ENCODE measurements around the gene IL3. TPM values are rescaled to one million over a fixed set of nuclear protein-coding genes. Genes with fewer than 3 reads are reported as not detected.

The IL3 gene
- total RNA-seq, 4 donors from 2014 or later = not detected

DNA sequence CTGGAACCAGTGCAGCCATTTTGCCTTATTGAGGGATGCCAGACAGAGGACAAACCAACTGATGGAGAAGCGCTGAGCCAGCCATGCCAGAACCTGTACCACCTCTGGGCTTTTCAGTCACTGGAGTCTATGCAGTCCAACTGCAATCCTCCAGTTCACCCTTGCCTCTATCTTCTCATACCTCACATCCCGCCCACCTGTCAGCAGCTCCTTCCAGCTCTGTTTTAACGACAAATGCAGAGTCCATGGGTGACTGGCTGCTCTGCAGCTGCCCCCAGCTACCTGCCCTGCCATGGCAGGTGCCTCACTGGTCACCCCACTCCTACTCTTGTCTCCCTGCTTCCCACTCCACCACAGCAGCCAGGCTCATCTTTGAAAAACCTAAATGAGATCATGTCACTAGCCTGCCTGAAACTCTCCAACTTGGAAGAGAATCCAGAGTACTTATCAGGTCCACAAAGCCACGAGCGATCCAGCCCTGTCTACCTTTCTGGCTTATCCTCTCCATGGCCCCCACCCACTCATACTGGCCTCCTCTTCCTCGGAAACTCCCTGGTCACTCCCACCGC is 35.0 kb upstream of the IL3 start:
- intact Hi-C loops (cut with DNase I) = no loop called here
- WGBS = 88% methylated on average over 7 of the region's 7 CpGs
- H3K27ac ChIP-seq (replicated peaks in 1 of 4) = no peak overlapping the region

GRCh38 chr5:132026516-132027008 is 33.9 kb upstream of the IL3 start:
- H3K27ac ChIP-seq (replicated peaks in 1 of 4) = no peak overlapping the region
- H3K27me3 ChIP-seq = peaks cover 0 to 11% (median 0%) of the 10 kb centered on the region in 4 donors
- no CpG with 5 or more reads among the region's 5 CpGs for WGBS
- H3K9me3 ChIP-seq = no peaks in the 10 kb centered on the region
- H3K4me1 ChIP-seq = no peaks in the 10 kb centered on the region
- TF ChIP-seq POLR2A (IDR thresholded peaks at IDR 0.05; ENCODE audit: low read depth) (no peak), POLR2AphosphoS5 (IDR thresholded peaks at IDR 0.05) (no peak)
- TF ChIP-seq, protein P1, sequence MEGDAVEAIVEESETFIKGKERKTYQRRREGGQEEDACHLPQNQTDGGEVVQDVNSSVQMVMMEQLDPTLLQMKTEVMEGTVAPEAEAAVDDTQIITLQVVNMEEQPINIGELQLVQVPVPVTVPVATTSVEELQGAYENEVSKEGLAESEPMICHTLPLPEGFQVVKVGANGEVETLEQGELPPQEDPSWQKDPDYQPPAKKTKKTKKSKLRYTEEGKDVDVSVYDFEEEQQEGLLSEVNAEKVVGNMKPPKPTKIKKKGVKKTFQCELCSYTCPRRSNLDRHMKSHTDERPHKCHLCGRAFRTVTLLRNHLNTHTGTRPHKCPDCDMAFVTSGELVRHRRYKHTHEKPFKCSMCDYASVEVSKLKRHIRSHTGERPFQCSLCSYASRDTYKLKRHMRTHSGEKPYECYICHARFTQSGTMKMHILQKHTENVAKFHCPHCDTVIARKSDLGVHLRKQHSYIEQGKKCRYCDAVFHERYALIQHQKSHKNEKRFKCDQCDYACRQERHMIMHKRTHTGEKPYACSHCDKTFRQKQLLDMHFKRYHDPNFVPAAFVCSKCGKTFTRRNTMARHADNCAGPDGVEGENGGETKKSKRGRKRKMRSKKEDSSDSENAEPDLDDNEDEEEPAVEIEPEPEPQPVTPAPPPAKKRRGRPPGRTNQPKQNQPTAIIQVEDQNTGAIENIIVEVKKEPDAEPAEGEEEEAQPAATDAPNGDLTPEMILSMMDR (IDR thresholded peaks at IDR 0.05) = no peak
- peak; percentile 88 for DNase-seq (ENCODE audit: extremely low spot score)
- H3K4me3 ChIP-seq = no peak overlapping the region
- no peaks in the 10 kb centered on the region for H3K36me3 ChIP-seq
- intact Hi-C loops (cut with DNase I) = no loop called here

More for the DNA sequence above, 35.0 kb upstream of the IL3 start:
- Histone ChIP-seq H3K4me1 (no peaks in the 10 kb centered on the region), H3K27me3 (peaks cover 0 to 11% (median 0%) of the 10 kb centered on the region in 4 donors), H3K4me3 (no peak overlapping the region), H3K36me3 (no peaks in the 10 kb centered on the region), H3K9me3 (no peaks in the 10 kb centered on the region)
- TF ChIP-seq EP300 (IDR thresholded peaks at IDR 0.05) (no peak), POLR2A (IDR thresholded peaks at IDR 0.05; ENCODE audit: low read depth) (no peak), POLR2AphosphoS5 (IDR thresholded peaks at IDR 0.05) (no peak)
- TF ChIP-seq, protein P1 (IDR thresholded peaks at IDR 0.05) = no peak
- peak; percentile 75 for DNase-seq (ENCODE audit: extremely low spot score)

GRCh38 chr5:132027027-132027426 is 33.4 kb upstream of the IL3 start:
- Histone ChIP-seq H3K27ac (replicated peaks in 1 of 4) (no peak overlapping the region), H3K27me3 (peaks cover 0 to 11% (median 0%) of the 10 kb centered on the region in 4 donors), H3K4me3 (no peak overlapping the region), H3K36me3 (no peaks in the 10 kb centered on the region), H3K4me1 (no peaks in the 10 kb centered on the region), H3K9me3 (no peaks in the 10 kb centered on the region)
- intact Hi-C loops (cut with DNase I) = no loop called here
- peak; percentile 26 for DNase-seq (ENCODE audit: extremely low spot score)
- whole genome bisulfite sequencing = 74% methylated on average over 2 of the region's 2 CpGs
- TF ChIP-seq, protein P1 (IDR thresholded peaks at IDR 0.05) = no peak
- TF ChIP-seq POLR2AphosphoS5 (IDR thresholded peaks at IDR 0.05) = no peak
- no peak for TF ChIP-seq POLR2A (IDR thresholded peaks at IDR 0.05; ENCODE audit: low read depth)
- no peak for TF ChIP-seq EP300 (IDR thresholded peaks at IDR 0.05)

DNA sequence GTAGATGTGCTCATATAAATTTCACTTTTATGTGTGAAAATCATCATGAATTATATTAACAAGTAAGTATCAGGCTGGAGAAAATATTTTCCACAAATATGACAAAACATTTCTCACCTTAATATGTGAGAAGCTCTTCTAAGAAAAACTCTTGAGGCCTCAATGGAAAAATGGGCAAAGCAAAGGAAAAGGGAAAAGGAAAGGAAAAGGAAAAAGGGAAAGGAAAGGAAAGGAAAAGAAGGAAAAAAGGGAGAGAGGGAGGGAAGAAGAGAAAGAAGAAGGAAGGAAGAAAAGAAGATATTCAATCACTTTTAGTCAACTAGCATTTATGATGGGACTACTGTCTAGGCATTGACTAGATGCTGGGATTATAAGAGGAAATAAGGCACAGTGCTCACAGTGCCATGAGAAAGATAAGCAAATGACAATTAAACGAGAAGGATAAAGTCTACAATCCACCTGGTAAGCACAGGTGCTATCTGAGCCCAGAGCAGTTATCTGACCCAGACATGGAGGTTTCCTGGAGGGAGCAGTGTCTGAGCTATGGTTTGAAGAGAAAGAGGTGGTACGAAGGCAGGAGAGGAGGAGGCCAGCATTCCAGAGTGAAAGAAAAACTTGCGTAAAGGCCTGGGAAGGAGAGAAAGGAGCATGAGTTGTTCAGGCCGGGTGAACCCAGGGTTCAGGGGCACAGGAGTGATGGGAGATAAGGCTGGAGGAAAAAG is 30.7 kb upstream of the IL3 start:
- no peak overlapping the region for H3K27ac ChIP-seq (replicated peaks in 1 of 4)
- H3K9me3 ChIP-seq = peaks cover 0 to 4% (median 0%) of the 10 kb centered on the region in 4 donors
- WGBS = 82% methylated on average over 4 of the region's 4 CpGs
- no peak overlapping the region for H3K4me3 ChIP-seq
- peaks cover 0 to 11% (median 0%) of the 10 kb centered on the region in 4 donors for H3K27me3 ChIP-seq
- intact Hi-C loops (cut with DNase I) = no loop called here
- DNase-seq (ENCODE audit: extremely low spot score) = peak; percentile 42
- no peaks in the 10 kb centered on the region for H3K36me3 ChIP-seq
- H3K4me1 ChIP-seq = no peaks in the 10 kb centered on the region
- no peak for TF ChIP-seq POLR2AphosphoS5 (IDR thresholded peaks at IDR 0.05)
- no peak for TF ChIP-seq POLR2A (IDR thresholded peaks at IDR 0.05; ENCODE audit: low read depth)
- TF ChIP-seq, protein P1 (IDR thresholded peaks at IDR 0.05) = no peak
- no peak for TF ChIP-seq EP300 (IDR thresholded peaks at IDR 0.05)
